HG02759 (cell line): ENCODE results near the gene OSGIN1.

Source experiments
- ATAC-seq: cut with Tn5 transposase; IDR thresholded peaks from one replicate; pipeline ENCODE4 v1.9.1; 2021; ENCODE audit warnings: mild to moderate bottlenecking, moderate library complexity; ENCODE audit not compliant: unreplicated experiment

The OSGIN1 gene

DNA sequence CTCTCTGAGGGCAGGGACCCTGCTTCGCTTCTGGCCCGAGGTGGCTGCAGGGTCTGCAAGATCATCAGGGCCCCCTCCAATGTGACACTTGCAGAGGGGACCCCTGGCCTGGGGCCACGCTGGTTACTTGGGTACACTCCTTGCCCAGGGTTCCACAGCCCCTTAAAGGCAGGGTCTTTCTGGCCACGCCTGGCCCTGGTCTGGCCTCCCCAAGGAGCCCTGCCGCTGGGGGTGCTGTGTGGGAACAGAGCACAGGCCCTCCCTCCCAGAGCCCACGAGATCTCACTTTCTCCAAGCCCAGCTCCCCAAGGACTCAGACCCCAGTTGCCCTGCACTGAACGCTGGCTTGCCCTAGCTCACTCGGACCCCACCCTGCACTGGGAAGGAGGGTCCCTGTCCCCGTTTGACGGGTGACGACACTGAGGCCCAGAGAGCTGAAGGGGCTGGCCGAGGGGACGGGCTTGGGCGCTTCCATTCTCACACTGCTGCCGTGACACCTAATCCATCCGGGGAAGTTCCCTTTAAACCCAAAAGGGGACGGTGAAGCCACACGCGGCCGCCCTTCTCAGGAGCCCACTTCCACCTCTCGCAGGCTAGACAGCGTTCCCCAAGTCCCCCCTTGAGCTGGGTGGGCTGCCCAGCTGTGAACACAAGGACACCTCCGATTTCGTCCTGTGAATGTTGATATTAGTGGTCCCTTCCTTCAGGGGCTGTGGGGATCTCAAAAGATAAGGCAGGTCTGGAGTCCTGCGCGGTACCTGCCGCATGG is 26.9 kb upstream of the OSGIN1 start:
- ATAC-seq, result no peak

DNA sequence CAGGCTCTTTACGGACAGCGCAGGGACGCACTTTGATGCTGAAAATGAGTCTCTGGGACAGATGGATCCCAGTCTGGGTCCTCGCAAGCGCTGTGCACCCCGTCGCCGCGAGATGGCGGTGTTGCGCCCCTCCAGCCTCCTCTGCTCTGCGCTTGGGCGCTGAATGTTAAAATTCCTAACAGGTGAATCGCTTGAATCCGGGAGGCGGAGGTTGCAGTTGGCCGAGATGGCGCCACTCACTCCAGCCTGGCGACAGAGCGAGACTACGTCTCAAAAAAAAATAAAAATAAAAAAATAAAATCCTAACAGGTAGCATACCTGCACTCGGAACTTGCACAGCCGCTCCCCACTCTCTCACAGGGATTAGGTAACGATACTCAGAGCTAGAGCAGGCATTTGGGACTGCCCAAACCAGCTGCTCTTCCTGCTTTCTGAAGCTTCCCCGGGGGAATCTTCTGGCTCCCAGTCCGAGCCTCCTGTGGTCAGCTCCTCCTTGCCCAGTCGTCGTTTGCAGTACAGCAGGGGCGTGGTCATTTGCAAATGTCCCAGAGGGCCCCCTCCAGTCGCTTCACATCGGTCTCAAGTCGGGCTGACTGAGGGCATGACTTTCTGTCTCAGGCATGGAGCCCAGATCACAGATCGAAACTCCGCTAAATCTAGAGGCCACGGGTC is 26.2 kb upstream of the OSGIN1 start:
- peak; percentile 58 for ATAC-seq

DNA sequence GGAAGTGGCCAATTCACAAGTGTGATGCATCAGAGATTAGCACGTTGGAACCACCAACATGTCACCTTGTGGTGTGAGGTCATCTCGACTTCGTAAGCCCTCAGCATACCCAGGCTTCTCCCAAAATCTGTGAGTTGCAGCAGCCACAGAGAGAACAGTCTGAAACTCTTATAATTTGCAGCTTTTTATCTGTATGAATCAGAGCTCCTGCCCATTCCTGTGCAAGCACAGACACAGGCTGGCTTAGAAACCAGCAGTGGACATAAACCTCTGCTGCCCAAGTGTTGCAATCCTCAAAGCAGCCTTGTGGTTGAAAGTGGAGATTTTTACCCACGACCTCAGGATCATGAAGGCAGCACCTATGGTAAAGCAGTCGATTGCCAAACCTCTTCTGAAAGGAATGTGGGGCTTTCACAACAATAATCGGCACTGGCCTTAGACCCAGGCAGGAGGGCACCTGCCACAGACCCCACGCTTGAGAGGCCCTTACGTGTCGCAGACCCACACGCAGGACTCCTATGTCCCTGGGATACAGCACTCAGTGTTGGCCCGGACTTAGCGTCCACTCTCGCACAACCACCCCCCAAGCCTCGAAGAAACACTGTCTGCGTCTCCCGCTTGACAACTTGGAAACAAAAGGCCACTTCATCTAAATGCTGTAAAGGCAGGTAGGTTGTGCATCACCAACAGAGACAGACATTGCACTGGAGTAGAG is 24.5 kb upstream of the OSGIN1 start:
- no peak for ATAC-seq

DNA sequence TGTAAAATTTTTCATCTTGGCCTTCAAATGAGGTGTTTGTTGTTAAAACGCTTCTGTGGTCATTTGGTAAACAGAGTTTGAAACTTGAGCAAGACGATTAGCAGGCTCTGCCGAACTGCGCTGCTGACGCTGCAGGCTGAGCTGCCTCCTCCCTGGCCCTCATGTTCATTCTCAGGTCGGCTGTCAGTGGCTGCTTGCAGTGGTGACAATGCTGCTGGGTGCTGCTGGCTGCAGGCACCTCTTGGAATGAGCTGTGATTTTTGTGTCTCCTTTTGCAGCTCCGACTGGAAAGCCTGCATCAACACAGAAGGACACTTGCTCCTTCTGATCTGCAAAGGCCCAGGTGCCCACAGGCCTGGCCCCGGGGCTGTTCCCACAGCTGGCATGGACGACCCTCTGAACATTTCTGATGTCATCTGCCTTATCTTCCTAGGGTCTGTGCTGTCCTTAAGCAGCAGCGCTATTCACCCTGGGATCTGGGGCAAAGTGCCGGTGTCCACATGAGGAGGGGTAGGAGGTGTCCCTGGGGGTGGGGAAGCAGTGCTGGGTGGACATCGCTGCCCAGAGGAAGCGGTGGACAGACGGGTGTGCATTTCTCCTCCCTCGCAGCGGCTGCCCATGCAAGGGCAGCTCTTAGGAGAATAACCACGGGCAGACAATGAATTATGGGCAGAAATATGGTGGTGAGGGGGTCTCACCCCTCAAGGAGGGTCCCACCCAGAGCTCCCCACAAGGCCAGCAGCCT is 23.1 kb upstream of the OSGIN1 start:
- ATAC-seq, result no peak

DNA sequence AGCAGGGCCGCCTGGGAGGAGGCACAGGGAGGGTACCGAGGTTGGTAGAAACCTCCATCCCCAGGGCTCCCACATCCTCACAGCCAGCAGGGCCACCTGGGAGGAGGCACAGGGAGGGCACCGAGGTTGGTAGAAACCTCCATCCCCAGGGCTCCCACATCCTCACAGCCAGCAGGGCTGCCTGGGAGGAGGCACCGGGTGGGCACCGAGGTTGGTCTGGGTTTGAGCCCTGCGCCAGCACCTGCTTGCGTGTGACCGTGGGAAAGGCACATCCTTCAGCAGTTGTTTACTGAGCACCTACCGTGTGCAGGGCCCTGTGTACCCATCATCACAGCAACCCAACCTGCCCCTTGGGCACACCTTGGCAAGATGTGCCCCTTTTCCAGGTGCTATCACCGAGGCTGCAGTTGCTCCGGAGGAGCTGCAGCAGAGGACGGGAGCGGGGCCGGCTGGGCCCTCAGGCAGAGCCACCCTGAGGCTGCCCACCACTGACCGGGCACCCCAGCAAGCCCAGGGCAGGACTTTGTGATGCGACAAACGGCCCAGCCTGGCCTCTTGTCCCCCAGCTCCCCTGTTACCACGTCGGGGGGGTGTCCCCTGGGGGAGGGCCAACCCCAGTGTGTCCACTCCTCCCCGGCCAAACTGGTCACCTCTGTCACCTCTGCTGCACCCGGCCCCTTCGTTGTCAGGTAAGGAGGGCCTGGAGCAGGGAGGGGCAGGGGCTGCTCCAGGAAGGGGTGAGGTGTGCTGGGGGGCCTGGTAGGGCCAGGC is 22.1 kb upstream of the OSGIN1 start:
- no peak for ATAC-seq

DNA sequence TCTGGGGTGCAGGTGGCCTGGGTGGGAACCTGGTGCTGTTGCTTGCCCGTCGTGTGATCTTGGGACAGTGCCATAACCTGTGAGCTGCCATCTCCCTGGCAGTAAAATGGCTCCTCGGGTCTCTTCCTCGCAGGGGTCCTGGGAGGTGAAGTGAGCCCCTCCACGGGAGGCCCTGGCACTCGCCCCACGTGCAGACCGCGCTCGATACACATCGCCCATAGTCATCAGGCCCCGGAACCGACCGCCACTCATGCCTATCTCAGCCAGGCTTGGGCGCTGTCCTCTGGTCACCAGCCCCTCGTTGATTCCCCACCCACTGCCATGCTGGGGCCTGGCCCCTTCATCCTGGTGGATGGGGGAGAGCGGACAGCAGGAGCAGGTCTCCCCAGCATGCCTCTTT is 21.5 kb upstream of the OSGIN1 start:
- no peak for ATAC-seq

DNA sequence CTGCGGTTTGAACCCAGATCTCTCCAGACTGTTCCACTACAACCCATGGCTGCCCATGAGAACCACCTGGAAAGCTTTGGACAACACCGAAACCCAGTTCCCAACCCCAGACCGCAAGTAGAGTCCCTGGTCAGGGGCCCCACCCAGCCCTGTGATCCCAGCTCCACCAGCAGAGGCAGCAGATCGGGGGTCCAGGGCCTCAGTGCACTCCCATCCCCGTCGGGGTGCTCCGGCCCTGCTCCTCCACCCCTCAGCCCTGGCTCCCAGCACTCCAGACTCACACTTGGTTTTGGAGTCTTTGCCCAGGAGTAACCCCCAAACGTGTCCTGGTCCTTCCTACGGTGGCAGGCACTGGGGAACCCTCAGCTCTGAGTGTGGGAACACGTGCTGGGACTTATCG is 20.7 kb upstream of the OSGIN1 start:
- no peak for ATAC-seq

DNA sequence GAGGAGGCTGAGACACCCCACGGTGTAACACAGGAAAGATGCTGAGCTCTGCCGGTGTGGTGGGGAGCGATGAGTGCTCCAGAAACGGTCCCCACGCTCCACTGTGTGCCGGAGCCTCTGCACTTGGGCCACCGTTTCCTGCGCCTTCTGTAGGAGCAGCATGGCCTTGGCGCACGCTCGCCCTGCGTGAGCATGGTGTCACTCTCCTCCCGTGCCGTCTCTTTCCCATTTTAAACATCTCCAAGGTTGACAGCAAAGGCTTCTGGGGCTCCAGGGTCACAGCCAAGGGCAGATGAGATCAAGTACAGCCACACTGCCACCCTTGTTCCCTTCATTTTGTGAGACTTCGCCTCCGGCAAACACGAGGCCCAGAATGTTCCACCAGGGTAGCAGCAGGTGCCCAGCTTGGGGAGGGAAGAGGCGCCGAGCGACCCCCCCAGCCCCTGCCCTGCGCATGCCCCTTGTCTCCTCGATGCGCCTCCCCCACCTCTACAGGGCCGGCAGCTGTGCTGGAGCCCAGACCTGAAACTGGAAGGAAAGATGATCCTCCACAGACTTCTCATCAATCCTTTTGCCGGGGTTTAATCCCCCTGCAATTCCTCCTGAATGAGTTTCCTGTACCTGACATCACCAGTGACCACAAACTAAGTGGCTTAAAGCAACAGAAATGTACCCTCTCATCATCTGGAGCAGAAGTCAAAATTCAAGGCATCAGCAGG is 19.9 kb upstream of the OSGIN1 start:
- no peak for ATAC-seq

DNA sequence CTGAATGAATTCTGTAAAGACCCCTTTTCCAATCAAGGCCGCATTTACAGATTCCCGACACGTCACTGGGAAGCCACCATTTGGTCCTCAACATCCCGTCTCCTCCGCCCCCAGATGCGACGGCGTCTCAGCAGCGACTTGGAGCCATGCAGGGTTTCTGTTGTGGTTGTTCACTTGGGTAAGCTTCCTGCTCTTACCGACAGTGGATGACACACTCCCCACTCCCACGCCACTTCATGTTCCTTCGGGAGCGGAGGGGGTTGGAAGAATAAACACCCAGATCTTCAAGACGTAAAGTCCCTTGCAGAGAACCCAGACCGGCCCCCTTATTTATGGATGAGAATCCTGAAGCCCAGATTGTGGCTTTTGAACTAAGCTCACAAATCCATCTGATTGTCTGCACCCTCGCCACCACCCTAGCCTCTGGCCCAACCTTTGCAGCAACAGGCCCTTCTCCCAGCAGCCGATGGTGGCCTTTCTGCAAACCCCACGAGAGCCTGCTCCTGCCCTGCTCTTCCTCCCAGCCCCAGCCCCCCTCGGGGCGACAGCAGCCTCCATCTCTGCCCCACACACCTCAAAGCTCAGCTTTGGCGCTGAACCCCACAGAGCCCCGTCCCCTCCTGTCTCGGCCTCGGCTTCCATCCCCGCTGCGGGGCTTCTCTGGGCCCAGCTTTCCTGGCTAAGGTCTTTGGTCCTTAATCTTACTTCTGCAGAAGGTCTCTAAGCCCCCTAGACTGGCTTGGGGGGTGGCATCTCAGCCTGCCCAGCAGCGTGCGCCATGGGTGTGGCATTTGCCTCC is 19.0 kb upstream of the OSGIN1 start:
- no peak for ATAC-seq

DNA sequence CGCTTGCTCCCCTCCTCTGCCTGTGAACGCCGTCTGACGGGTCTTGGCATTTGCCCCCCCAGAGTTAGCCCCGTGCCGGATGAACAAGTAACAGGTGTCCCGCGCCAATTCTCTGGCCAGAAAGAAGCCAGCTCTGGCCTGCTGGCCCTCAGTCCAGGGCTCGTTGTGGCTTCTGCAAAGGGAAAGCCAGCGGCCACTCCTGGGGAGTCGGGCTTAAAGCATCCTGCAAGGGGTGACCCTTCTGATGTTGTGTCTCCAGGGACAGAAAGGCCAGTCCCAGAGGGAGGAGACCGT is 18.4 kb upstream of the OSGIN1 start:
- no peak for ATAC-seq

DNA sequence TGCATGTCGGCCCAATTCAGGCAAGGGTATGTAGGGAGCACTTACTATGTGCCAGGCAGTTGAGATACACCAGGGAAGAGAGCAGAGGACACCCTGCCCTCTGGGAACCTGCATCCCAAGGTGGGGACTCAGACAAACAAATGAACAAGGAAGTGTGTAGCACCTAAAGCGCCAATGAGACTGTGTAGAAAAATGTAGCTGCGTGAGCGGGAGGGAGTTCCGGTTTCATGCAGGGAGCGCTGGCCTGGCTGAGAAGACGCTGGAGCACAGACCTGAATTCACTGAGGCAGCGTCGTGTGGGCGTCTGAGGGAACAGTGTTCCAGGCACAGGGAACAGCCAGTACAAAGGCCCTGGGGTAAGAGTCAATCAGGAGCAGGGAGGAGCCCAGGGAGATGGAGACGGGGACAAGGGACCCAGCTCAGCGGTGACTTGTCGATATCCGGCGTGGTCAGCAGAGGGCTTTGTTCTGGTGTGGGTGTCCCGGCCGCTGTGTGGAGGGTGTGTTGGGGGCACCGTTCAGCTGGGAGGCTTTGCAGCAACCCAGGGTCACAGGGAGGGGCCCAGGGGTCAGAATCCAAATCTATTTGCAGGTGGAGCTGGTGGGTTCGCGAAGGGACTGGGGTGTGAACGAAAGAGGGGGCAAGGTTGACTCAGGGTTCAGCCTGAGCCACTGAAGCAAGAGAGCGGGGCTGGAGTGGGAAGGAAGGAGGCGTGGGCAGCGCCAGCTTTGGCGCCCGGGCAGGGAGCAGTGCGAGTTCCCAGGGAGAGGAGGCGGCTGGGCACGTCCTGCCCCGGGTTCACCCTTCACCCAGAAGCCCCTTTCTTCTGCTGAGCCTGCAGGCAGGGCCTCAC is 17.8 kb upstream of the OSGIN1 start:
- ATAC-seq, result no peak

DNA sequence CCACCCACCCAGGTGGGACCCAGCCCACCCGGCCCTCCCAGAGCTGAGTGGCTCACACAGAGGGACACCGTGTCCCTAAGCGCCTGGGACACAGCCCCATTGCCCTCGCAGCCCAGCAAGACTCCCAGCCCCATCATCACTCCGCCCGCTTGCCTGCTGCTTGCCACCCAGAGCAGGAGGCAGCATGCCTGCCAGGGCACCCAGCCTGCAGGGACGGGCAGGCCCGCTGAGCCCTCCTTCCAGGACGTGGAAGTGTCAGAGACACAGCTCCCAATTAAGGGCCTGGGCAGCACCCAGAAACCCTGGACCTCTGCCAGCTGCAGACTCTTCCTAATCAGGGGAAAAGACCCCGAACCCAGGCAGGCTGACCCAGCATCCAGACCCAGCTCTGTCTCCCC is 17.2 kb upstream of the OSGIN1 start:
- ATAC-seq, result no peak

DNA sequence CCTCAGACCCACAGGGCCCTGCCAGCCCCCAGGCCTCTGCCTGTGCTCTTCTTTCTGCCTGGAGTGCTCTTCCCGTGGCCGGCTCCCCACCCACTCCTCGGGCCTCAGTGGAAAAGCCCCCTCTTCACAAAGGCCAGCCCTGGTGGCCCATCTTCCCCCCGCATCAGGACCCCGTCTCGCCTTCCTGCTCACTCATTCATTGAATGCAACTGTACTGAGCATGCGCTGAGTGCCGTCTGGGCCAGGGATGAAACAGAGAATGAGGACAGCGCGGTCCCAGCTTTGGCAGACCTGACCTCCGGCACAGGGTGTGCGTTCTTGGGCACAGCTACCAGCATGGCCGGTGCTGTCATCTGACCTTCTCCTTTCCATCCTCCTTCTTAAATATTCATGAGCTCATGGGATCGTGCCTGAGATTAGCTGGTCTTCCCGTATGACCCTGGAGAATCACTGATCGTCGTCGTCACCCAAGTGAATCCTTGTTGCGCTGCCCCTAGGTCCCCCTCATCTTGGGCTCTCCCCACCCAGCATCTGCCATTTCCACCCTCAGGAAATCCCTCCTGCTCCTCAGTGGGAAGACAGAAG is 16.4 kb upstream of the OSGIN1 start:
- no peak for ATAC-seq

DNA sequence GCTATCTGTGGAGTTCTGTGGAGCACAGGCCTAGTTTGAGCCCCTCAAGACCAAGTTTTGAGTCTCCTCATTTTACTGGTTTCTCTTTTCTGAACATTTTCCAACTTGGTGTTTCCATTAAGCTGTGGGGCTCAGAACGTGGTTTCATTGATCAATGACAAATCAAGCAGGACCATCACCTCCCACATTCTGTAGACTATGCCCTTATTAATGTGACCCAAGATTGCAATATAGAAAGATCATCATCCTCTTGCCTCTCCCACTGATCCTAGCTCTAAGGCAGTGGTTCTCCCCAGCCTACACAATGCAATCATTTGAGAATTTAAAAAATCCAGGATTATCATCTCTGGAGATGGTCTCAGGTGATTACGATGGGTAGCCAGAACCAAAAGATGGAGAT is 15.8 kb upstream of the OSGIN1 start:
- ATAC-seq, result no peak

DNA sequence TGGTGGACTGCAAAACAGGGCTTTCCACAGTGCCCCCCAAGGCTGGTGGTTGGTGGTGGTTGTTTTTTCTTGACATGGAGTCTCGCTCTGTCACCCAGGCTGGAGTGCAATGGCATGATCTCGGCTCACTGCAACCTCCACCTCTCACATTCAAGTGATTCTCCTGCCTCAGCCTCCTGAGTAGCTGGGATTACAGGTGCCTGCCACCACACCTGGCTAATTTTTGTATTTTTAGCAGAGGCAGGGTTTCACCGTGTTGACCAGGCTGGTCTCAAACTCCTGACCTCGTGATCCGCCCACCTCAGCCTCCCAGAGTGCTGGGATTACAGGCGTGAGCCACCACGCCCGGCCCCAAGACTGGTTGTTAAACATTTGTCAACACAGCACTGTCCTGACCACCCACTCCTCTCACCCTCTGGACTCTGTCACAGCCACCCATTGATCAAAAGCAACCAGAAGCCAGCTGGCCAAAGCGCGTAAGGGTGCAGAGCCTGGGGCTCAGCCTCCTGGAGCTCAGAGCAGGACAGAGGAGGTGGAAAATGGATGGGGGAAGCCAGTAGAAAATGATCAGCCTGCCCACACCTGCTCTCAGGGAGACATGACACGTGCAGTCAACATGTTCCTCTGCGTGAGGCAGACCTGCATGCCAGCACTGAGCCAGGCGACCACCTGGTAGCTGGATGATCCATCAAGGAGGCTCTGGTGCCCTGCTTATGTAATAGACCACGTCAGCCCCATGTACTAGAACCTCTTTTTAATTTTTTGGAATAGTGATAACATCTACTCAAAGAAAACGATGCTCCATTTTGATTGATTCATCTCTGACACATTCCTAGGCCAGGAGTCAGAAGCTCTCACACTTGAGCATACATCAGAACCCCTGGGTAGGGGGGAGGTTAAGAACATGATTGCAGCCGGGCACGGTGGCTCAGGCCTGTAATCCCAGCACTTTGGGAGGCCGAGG is 14.8 kb upstream of the OSGIN1 start:
- no peak for ATAC-seq

DNA sequence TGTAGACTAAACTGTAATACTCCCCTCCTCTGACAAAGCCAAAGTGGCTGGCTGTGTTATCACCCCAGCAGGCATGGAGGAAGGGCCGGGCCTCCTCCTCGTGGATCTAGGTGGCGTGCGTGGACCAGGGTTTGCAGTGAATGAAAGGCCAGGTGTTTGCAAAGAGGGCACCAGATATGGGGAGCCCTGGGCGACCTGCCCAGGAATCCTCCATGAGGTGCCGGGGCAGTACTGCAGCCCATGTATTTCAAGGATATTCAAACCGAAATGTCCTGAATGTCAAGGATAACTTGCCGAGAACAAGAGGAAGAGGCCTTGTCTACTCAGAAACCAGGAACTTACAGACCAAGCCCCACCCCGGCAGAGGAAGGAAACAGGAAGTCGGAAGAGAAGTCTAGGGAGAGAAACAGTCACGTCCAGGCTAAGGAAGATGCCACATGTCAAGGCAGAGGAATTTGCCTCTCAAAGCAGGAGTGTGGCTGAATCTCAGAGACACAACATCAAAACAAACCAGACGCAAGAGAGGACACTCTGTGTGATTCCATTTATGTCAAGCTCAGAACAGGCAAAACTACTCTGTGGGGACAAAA is 13.7 kb upstream of the OSGIN1 start:
- ATAC-seq, result no peak

DNA sequence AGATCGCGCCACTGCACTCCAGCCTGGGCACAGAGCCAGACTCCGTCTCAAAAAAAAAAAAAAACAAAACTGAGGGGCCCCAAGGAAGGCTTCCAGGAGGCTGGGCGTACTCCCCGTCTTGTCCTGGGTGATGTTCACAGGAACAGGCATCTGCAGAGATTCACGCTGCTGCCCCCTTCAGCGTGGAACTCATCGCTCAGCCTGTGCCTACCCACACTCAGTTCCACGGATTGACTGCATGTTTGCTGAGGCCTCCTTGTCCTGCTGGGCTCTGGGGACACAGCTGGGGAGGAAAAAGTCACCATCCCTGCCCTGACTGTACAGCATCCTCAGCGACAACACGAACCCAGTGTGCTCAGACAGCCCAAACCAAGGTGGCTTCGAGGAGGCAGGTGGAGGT is 12.9 kb upstream of the OSGIN1 start:
- ATAC-seq, result no peak
